GM12864 (cell line): Measurements from ENCODE around the gene TMEM255B.

Experiments
- DNase-seq: peaks from one replicate; pipeline ENCODE4 v3.0.0-alpha.2; 2011; ENCODE audit warnings: low read depth
- H3K4me3 ChIP-seq: 2 replicates; pipeline ENCODE4 v1.5.1; 2011; ENCODE audit warnings: mild to moderate bottlenecking, low read depth, low read length, control low read depth
- TF ChIP-seq, protein P1 (sequence below): IDR thresholded peaks from 2 replicates; pipeline ENCODE4 v1.5.1; 2011; ENCODE audit warnings: low read depth, mild to moderate bottlenecking, moderate library complexity, low read length, control low read depth, inconsistent platforms; ENCODE audit errors: missing control alignments

Gene TMEM255B

DNA sequence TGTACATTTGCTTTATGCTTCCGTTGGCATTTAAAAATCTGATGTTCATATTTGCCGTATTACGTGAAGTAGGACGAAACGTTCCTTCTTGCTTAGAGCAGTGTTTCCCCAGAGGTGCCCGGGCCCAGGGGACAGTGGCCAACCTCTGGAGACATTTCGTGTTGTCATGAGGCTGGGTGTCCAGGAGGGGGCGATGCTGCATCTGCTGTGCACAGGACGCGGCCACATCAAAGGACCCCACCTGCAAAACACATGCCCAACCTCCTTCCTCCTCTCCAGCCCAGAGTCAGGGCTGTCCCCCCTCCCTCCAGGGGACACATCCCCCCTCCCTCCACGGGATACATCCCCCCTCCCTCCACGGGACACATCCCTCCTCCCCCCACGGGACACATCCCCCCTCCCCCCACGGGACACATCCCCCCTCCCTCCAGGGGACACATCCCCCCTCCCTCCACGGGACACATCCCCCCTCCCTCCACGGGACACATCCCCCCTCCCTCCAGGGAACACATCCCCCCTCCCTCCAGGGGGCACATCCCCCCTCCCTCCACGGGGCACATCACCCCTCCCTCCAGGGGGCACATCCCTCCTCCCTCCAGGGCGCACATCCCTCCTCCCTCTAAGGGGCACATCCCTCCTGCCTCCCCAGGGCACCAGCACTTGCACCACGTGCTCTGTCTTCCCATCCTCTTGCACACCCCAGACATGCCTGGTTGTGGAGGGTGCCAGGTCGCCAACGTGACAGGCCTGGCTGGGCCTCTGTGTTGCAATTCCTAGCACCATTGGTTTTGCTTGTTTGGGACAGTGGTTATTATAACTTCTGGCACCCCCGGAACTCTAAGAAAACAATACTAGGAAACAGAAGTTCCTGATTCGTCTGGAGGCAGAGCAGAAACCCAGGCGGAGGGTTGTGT lies 58.2 kb downstream of the TMEM255B start:
- peak overlapping the region; percentile 63 for H3K4me3 ChIP-seq
- peak; percentile 40 for DNase-seq
- TF ChIP-seq, protein P1, sequence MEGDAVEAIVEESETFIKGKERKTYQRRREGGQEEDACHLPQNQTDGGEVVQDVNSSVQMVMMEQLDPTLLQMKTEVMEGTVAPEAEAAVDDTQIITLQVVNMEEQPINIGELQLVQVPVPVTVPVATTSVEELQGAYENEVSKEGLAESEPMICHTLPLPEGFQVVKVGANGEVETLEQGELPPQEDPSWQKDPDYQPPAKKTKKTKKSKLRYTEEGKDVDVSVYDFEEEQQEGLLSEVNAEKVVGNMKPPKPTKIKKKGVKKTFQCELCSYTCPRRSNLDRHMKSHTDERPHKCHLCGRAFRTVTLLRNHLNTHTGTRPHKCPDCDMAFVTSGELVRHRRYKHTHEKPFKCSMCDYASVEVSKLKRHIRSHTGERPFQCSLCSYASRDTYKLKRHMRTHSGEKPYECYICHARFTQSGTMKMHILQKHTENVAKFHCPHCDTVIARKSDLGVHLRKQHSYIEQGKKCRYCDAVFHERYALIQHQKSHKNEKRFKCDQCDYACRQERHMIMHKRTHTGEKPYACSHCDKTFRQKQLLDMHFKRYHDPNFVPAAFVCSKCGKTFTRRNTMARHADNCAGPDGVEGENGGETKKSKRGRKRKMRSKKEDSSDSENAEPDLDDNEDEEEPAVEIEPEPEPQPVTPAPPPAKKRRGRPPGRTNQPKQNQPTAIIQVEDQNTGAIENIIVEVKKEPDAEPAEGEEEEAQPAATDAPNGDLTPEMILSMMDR, result peak; percentile 91

DNA sequence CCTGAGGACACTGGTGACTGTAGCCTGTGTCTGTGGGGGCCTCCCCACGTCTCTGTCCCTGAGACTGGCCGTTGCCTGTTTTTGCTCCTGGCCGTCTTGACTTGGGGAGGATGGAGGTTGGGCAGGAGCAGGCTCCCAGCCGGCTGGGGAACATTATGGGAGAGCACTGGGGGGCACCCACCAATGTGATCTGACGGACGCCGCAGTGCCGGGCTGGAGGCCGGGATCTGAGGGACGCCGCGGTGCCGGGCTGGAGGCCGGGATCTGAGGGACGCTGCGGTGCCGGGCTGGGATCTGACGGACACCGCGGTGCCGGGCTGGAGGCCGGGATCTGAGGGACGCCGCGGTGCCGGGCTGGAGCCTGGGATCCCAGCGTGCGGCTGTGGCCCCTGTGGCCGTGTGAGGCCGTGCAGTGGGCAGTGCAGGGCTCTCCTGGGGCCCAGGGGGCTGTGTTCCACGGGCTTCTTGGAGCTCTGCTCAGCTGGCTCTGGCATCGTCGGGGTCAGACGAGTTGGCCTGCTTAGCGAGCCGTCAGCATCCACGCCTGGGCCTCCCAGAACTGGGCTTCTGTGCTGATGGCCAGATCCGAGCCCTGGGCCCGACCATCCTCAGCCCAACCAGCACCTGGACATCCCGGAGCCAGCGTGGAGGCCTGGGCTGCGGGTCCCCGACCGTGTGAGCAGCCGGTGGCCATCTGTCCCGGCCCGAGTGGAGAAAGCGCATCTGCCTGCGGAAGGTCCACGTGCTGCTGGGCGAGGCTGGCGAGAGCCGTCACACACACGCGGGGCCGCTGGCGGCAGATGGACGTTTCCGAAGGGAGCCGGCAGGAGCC lies 59.0 kb downstream of the TMEM255B start:
- H3K4me3 ChIP-seq, result no peak overlapping the region
- TF ChIP-seq, protein P1, result no peak
- DNase-seq, result no peak

DNA sequence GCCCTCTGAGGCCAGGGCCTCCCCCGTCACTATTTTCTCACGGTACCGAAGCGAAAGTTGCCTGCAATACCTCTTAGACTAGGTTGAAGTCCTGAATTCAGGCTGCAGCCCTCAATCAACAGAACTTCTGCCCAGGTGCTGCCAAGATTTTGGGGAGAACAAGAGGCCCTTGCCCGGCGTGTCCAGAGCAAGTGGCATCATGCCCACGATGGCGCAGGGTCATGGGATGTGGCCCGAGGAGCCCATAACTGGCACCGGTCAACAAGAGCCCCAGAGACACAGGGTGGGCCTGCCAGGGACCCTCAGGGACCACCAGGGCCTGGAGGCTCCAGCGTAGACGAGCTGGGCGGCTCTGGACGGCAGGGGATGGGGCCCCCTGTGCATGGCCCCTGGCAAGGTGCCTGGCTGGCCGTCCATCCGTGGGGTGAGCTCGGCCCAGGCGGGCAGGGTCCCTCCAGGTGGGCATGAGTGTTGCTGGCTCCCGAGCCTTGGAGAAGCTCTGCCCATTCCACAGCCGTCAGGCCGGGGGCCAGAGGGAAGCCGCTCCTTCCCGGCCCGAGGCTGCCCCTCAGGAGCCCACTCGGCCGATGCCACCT lies 59.8 kb downstream of the TMEM255B start:
- TF ChIP-seq, protein P1, result no peak
- DNase-seq, result no peak
- H3K4me3 ChIP-seq, result no peak overlapping the region

DNA sequence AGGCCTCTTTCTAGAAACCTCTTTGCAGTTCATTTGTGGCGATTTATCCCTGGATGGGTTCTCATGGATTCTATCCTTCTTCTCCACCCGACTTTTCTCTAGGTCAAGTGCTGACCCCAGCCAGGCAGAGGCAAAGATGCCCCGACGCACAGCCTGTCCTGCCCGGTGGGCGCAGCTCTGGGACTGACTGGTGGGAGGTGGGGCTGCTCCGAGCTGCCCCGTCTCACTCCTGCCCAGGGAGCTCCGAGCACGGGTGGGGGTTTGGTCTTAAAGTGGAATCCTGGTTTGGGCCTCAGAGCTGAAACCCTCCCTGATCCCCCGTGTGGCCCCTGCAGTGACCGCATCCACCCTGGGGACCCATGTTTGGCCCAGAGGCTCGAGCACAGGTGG lies 60.3 kb downstream of the TMEM255B start:
- TF ChIP-seq, protein P1, result no peak
- no peak overlapping the region for H3K4me3 ChIP-seq
- DNase-seq, result no peak

DNA sequence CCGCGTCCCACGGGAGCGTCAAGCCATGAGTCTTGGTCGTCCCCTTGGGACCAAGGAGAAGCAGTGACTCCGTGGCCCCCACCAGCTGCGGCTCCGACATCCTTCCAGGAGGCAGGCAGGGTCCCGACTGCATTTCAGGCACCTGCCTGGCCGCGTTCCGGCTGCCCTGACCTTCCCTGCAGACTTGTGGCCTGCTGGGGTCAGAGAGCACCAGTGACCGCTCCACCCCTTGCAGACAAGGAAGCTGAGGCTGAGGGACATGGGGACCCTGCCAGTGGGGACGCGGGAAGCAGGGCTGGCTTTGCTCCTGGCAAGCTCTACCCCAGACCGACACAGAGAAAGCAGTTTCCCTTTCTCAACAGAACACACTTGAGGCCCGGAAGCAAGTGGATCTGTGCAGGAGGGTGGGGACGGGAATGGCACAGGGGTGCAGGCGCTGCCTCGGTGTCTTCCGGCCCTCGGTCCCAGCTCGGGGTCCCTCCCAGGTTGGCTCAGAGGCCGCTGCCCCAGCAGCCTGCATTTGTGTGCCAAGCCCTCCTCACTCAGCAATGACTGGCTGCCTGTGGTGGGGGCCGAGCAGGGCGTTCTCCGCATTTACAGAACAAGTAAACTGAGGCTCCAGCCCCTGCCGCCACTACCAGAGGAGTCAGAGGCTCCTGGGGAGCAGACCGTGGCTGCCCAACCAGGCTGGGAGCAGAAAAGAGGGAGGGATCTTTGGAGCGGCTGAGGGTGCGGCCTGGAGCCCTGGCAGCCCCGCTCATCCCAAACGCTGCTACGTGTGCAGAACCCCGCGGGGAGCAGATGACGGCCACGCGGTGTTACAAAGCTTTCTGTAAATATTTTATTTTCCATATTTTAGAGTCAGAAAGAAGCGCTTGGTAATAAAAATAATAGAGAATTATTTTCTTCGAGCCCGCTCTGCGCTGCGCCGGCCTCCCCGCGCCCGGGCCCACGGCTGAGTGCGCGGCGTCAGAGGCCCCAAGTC lies 61.0 kb downstream of the TMEM255B start:
- H3K4me3 ChIP-seq, result no peak overlapping the region
- DNase-seq, result no peak
- TF ChIP-seq, protein P1, result no peak
